ENCODE results near the gene PTPRT.

PTPRT gene

GRCh38 chr20:43189554-43190331, at the start of gene PTPRT:
Gene PTPRT, minus strand, starts transcription at chr20:43189906. Its CDS starts 173 bp downstream, at chr20:43189733.
- DNase-seq: no peak

DNA sequence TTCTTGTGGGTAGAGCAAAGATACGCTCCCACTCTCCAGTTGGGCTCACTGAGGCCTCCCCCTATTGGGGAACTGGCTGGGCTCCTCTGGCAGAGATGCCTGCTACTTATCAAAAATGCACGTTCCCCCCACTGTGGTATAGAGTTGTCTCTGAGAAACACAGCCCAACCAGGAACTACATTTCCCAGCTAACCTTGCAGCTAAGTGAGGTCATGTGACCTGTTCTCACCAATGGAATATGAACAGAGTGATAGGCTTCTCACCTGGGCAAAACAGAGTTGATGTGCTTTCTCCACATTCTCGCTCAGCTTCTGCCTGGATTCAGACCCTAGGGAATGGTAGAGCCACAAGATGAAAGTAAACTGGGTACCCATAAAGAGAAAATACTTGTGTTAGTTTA, 49.1 kb upstream of the PTPRT start:
- DNase-seq: no peak

DNA sequence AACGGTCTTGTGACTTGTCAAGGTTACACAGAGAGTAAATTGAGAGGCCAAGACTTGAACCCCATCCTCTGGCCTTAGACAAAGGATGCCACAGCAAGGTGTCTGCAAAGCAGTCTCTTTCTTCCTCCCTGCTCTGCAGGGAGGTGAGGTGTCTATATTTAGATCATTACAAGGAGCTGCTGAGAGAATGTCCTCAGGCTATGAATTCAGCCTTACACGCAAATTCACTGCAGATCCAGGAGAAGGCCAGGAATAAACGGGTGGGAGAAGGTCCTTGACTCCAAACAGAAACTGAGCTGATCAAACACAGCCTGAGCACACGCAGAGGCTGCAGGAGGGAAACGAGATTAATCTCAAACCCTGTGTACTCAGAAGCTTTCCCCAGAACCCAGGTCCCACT, 48.6 kb upstream of the PTPRT start:
- DNase-seq: no peak

DNA sequence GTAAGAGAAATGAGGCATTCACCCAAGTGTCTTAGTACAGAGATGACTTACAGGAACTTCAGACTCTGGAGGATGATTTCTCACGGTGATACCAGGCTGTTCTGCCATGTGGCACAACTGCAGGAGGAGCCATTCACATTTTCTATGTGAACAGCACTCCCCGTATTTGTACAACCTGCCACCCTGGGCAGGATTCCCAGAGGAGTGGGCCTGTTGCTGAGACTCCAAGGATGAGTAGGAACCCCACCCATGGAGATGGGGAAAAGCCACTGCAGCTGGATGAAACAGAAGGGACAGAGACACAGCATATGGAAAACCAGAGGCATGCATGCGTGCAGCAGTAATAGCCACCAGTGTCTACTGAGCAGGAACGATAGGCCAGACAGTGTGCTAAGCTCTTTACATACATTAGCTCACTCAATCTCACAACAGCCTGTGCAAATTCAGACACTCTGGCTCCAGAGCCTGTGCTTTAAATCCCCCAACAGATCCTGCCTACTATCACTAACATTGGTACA, 48.0 kb upstream of the PTPRT start:
- no peak for DNase-seq

DNA sequence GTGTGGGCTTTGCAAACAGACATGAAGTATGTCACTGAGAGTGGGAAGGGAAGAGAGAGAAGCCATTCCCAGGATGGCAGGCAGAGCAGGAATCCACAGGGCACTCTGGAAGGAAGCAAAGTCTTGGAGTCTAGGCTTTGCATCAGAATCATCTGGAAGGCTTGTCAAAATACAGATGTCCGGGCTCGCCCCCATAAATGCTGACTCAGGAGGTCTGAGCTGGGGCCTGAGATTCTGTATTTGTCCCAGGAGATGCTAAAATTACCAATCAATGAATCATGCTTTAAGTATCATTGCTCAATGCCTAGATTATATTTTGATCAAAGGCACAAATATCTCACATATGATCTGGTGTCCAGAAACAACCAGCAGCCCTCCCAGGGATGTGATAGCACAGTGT, 46.3 kb upstream of the PTPRT start:
- DNase-seq: no peak

DNA sequence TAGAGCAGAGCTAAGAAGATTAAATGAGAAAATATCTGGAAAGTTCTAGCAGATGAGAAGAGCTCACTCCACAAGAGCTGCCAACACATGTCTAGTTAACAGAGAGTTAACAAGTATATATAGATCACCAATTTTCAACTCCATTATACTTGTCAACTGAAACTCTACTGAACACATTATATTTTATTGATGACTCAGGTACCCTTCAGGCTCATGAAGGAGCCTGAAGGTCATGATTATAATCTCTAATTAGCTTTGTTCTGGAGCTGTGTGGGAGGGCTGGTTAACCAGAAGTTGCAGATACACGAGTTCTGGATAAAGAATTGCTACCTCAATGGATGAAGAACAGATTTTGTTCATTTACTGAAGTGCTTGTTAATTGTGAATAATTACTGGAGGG, 42.1 kb upstream of the PTPRT start:
- DNase-seq: no peak

GRCh38 chr20:43229696-43230095, 40.0 kb upstream of the PTPRT start:
- no peak for DNase-seq

GRCh38 chr20:43220612-43221011, 30.9 kb upstream of the PTPRT start:
- DNase-seq: no peak

DNA sequence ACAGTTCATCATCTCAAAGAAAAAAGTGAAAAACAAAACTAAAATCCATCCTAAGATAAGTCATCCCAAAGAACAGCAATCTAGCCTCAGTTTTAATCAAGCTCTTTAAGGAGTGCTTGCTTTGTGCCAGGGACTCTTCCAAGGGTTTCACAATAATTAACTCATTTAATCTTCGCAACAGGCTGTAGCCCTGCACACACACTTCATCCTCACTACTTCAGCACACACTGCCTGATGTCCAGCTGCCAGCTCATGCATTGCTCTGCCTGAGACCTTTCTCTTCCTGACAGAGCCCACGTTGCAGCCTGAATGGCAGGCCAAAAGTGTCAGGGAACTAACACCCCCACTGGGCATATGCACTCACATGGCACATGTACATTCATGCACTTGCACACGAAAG, 21.2 kb upstream of the PTPRT start:
- no peak for DNase-seq

- DNase-seq: no peak
Observed at GRCh38 chr20:43209831-43210230, 20.1 kb upstream of the PTPRT start.

- no peak for DNase-seq
Observed at GRCh38 chr20:43205699-43206098, 16.0 kb upstream of the PTPRT start.

DNA sequence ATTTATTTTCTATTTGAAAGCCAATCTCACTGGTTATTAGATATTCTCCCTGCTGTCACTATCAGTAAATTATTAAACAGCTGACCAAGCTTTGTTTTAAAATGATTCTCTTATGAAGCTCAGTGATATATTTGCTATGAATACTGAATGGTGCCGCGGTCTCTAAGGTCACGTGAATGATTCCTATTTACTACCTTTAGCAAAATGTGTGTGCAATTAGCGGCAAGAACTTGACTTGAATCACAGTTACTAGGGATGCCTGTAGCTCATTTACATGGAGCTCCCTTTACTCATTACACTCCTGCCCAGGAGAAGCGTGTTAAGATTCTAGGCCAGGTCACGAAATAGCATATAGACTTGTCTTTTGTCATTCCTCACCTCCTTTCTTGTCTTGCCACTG, 12.4 kb upstream of the PTPRT start:
- no peak for DNase-seq

DNA sequence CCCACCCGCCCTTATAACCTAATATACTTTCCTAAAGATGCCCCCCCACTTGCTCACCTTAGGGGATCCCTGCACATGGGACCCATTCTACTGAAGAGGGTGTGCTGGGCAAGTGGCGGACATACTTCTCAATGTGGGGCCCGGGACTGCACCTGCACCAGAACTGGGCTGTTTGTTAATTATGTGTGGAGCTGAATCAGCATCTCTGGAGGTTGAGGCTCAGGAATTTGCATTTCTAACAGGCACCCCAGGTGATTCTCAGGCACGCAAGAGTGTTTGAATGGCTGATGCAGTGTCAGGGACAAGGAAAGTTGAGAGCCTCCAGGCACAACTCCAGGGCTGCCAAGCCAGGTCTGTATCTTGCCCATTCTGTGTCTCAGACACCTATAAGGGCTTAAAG, 8.9 kb upstream of the PTPRT start:
- no peak for DNase-seq

DNA sequence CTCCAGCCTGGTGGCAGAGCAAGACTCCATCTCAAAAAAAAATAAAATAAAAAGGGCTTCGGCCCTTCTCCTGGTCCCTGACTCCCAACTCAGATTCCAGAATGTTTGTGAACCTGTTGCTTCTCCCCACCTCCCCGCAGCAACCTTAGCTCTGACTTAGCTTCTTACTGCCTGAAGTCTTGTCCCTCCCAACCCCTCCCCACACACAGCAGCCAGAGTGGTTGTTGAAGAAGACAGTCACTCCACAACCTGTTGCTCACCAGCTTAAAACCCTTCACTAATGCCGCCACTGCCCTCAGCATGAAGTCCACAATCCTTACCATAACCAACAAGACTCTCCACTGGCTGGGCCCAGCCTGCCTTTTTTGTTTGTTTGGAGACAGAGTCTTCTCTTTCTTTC, 6.5 kb upstream of the PTPRT start:
- DNase-seq: no peak

DNA sequence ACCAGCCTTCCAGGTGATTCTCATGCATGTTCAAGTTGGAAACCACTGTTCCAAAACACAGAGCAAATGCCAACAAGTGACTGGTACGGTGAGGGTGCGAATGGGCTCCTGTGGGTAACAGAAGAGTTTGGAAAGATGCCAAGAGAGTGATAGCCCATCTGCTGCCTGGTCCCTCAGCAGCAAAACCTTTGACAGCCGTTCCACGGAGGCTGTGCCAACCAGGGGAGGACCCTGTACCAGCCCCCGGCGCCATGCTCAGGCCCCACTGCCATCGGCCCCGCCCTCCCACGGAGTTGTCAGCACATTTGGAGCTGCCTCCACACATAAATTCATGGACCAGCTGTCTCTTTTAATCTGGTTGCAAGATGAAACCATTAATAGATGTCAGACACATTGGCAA, 4.4 kb upstream of the PTPRT start:
- no peak for DNase-seq

DNA sequence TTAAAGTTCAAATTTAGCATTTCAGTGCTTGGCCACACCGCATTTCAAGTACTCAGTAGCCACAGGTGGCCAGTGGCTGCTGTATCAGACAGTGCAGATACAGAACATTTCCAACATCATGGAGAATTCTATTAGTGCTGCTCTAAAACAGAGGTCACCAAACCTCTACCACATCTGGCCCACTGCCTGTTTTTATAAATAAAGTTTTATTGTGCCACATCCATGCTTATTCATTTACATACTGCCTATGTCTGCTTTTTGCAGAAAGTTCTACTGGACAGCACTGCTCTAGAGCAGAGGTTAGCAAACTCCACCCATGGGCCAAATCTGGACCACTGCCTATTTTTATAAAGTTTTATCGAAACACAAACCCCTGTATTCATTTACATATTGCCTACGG, 3.7 kb upstream of the PTPRT start:
- no peak for DNase-seq

DNA sequence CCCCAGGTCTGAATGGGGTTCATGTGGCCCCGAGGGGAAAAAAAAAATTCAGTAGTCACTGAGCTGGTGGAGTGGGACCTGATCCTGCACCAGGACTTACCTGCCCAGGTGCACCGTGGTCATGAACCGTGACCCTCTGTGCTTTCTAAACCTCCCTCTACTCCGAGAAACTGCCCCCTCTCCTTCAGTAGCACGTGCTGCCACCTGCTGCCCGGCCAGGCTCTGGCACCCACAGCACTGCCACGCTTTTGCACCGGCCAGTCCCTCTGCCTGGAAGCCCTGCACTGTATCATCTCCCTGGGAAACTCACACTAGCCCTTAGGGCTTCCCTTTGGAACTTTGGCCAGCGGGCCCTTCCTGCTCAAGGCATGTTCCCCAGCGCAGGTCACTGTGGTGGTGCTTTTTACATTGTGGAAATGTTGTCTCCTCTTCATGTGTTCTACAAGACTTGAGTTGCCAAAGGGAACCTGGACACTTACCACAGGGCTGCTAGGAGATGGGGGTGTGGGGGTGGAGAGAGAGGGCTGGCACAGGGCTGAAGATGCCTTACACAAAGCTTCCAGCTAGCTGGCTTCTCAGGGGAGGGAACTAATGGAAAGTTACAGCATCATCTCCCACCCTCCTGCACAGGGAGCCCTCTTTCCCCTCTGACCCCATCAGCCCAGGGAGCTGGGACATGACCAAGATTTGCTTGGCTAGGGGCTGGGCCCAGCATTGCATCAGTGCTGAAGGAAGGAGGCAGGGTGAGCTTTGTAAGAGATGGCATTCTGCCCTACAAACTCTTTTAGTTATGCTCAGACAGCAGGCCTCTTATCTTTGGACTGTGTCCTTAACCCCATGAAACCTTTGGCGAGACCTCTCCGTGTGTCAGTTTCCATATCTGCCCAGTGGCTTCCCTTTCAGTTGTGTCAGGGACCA, 2.5 kb upstream of the PTPRT start:
- no peak for DNase-seq

DNA sequence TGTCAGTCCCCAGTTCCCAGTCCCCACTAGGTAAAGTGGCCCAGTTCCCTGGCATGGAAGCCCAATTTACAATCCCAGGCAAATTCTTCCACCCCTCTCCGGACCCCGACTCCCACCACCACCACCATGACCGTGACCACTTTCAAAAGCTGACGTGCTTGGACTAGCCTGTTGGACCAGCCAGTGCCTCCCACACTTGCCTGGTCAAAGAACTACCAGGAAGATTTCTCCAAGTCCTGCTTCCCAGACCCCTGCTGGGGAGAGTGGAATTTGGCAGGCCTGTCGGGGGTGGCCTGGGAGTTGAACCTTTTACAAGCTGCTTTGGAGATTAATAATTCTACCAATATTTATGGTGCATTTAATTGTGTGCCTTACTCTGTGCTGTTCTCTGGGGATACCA, 1.4 kb upstream of the PTPRT start:
- DNase-seq: no peak

GRCh38 chr20:43190332-43190953, 737 bp upstream of the PTPRT start:
- DNase-seq: no peak

GRCh38 chr20:43188861-43189553, 699 bp downstream of the PTPRT start:
- DNase-seq: no peak

GRCh38 chr20:43188234-43188653, 1.5 kb downstream of the PTPRT start:
- DNase-seq: no peak

DNA sequence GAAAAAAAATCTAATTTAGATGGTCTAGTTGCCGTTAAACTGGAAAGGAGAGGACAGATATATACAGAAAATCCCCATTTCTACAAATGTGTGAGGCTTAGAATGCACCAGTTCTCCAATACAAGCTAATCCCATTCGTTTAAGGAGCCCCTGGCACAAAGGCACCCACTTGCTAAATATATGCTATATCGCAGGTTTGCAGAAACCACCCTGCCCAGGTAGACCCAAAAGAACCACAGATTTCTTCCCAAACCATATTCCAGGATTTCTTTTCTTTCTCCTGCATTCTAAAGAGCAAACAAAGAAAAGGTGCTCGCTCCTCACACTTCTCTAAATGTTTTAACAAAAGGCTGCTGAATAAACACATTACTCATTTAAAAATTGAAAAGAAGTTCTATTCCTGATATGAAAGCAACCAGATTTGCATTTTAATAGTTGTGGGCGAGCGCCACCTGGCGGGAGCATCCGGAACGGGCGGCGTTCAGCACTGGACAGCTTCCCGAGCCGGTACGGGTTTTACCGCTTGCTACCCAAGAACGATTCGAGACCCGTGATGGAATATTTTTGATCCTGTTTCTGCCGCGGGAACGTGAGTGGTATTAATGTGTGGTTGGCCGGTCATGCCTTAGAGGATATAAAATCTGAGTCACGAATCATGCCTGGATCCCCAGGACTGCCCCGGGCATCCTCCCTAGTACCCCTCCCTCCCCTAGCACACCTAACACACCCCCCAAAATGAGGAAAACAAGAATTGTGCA, 2.1 kb downstream of the PTPRT start:
- DNase-seq: no peak
